ENCODE measurements around the gene HTT.

DNA sequence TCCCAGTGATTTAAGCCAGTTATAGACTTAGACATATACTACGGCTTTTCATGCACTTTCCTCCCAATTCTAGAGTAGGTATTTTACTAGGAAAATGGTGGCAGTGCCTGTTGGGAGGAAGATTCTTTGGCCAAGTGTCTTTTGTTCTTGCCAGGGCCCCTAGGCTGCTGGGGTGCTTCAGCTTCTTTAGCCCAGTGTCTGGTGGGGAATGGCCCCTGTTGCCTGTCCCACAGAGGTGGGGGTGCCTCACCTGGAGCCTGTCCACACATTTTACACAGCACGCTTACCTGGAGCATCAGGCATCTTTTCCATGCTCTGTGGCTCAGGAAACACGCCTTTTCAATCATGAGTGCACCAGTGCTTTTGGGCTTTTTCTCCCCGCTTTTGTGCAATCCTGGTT lies 141.3 kb downstream of the HTT start:
- TF ChIP-seq POLR2AphosphoS5 (IDR thresholded peaks at IDR 0.05; ENCODE audit: borderline replicate concordance, low read depth, low read length) (no peak), EZH2 (IDR thresholded peaks at IDR 0.05) (no peak)
